NCI-H446 (cell line): ENCODE results near the gene ATP11A.
"Not testable (repeated sequence)": the region's sequence is repeated elsewhere in the genome, so short reads cannot be mapped to it uniquely, and the experiment has no call there.

ENCODE experiments used
- DNase-seq, 2 experiments: peaks; one replicate each; lab custom pipeline; 2025; lab: John Stamatoyannopoulos, UW

Gene ATP11A

DNA sequence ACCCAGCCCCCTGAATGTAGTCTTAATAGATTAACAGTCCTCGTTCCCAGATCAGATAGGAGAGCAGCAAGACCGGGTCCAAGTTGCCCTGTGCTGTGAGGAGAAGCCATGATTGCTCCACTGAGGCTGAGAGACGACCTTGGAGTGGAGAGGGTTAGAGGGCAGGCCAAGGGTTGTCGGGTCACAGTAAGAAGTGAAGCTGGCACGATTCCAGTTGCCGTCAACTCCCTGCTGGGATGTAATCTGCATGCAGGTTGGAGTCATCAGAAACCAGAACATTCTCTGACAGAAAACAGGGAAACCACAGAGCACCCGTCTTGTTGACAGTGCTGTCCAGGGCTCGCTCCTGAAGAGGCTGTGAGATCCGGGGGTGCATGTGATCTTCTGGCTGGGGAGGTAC lies 19.0 kb upstream of the ATP11A start:
- no peak for DNase-seq

DNA sequence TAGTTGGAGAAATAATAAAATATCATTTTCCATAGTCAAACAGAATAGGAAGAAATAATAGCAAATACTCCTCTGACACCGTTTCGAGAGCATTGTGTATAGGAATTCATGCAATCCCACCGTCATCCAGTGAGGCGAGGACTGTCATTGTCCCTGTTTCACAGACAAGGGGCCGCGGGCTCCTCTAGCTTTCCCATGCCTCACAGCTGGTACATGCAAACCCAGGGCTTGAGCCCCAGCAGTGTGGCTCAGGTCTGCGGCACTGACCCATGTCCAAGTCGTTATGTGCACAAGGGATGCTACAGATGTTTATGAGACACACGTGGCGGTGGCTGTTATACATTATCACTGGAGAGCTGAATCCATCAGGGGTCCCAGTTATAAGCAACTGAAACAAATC lies 18.5 kb upstream of the ATP11A start:
- DNase-seq = no peak

DNA sequence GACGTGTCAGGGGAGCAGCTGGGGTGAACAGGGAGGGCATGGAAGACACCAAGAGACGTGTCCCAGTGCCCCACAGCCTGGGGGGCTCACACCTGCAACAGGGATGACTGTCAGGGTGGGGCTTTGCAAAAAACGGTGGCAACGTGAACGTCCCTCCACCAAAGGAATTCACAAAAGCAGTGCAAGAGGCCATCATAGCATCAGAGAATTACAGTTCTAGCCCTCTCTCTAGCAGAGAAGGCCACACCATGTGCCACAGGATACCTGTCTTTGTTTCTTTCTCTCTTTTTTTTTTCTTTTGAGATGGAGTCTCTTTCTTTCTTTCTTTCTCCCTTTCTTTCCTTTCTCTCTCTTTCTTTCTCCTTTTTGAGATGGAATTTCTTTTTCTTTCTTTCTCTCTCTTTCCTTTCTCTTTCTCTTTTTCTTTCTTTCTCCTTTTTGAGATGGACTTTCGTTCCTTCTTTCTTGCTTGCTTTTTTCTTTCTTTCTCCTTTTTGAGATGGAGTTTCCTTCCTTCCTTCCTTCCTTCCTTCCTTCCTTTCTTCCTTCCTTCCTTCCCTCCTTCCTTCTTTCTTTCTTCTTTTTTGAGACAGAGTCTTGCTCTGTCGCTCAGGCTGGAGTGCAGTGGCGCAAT lies 17.1 kb upstream of the ATP11A start:
- DNase-seq = no peak

DNA sequence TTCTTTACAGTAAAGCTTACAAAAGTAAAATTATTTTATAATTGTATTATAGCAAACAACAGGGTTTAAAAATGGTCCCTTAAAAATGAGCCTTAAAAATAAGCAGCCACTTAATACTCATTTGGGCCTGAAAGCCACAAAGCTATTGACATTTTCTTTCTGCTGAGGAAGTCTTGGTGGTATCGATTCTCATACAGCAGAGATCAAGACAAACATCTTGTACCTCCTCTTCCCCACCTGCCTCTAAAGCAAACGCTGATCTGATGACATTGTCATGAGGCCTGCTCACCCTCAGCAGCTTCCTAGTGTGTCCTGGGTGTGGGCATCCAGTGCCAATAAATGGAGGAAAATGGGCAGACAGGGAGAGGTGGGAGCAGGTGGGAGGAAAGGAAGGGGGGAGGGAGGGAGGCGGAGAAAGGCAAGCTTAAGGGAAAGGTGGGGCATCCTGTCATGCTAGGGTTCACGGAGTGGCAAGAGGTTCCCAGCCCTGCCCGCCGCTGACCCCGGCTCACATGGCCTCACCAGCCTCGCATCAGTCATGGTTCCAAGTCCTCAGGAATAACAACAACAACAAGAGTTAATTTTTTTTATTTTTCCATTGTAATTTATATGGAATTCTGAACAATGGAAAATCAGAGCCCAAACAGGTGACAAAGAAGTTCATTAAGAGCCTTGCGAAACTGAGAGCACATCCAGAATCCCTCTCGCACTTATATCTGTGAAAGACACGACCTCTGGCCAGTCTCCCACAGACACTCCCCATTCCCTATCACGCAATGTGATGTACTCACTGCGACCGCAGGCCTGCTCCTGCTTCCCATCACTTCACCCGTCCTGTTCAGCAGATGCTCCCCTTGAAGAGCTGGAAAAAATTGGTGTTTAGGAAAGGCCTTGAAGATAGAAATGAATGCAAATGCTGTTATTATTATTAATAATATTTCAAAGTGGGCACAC lies 15.1 kb upstream of the ATP11A start:
- DNase-seq = no peak

DNA sequence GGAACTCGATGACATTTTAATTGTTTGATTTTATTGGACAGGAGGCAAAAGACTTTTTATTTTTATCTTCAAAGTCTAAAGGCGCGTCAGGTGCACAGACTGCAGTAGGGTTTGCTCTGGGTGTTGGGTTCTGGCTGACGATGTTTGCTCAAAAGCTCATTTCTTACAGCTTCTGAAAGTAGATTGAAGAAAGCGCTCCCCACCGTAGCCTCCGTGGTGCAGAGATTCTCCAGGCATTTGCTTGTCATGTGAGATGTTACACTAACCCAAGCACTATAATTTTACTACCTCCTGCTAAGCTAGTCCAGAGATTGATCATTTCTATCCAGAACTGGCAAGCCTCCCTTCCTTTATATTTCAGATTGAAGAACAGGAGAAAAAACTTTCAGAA lies 14.5 kb upstream of the ATP11A start:
- no peak for DNase-seq

DNA sequence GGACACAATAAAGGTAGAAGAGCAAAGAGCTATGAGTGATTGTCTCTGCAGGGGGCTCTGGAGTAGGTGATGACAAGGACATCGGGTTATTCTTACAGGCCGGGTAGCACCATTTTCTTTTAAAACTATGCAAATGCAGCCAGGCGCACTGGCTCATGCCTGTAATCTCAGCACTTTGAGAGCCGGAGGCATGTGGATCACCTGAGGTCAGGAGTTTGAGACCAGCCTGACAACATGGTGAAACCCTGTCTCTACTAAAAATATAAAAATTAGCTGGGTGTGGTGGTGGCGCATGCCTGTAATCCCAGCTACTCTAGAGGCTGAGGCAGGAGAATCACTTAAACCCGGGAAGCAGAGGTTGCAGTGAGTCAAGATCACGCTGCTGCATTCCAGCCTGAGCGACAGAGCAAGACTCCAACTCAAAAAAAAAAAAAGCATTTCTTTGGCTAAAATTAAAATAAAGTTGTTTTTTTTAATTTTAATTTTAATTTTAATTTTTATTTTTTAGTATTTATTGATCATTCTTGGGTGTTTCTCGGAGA lies 12.3 kb upstream of the ATP11A start:
- not testable (repeated sequence) for DNase-seq

DNA sequence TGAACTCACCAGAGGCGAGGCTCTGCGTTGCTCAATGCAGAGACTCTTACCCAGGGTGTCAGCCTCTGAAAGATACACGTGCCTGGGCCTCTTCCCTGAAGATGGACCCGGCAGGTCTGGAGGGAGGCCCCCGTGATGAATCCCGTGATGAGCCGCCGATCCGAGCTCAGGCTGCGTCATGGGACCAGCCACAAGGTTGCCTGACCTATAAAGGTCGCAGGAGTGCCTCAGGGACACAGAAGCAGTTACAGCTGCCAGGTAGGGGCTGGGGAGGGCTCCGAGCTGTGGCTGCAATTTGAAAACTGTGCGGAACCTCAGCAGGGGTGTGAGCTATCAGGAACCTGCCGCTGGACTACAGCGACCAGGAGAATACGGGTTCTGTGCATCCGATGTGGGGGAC lies 10.5 kb upstream of the ATP11A start:
- DNase-seq = no peak

DNA sequence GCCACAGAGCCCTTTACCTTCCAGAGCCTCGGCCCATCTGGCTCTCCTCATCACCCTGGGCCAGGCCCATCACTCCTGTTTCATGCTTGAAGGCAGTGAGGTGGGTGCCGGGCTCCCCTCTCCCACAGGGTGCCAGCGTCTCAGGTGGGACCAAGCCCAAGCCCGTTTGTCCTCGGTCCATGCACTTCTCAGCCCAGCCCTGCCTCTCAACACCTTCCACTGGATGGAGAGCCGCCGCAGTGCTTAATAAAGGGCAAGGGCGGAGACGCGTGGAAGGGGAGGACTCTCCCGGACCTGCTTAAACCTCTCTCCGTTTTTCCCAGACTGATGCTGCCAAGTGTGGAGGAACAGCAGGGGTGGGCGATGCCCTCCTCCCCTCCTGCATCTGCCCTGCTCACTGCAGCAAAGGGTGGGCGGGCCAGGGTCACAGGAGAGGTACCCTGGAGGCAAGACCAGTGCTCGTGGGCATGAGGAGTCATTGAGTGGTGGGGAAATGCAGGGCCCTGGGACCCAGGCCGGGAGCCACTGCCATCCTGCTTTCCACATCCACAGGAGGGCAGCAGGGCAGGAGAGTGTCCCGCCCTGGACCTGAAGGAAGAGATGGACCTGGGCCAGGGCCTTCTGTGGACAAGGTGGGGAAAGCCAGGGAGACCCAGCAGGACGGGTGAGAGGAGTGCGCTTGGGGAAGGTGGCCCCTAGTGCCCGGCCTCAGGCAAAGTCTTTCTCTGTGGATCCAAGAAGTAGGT lies 9.7 kb upstream of the ATP11A start:
- no peak for DNase-seq

DNA sequence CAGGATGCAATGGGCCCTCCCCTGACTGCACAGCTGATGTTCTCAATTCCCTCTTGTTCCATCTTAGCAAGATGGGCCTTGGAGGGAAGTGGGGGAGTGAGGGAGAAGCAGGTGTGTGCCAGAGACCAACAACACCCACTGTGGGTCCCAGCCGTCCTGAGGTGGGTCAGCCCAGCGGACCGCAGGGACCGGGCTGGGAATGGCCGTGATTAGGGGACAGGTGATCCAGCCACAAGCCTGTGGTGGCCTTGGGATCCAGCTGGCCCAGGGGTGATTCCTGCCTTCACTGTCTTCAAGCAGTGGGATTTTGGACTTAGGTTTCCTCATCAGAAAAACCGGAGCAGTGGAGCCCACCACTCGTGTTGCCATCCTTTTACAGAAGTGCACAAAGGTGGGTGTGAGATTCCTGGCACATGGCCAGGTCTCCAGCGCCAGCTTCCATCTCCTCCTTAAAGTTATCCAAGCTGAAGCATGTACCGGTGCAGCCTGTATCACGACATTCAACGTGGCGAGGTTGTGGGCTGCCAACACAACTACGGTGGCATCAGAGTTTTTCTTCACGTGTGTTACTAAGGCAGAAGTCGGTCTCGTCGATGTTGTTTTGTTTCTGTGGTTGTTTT lies 9.0 kb upstream of the ATP11A start:
- DNase-seq = no peak

DNA sequence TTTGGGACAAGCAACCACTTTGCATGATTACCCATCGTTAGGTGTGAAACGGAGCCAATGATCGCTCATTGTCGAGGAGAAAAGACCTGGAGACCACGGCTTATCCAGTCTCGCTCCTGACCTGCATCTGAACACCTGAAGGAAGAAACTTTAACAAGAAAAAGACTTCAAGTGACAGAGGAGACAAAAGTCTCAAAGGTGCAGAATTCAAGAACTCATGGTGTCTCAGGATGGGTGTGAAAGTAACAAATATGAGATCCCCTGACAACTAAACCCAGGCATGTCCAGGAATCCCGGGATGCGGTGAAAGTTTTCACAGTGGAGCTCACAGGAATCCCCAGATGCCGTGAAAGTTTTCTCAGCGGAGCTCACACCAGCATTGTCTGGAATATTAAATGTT lies 6.3 kb upstream of the ATP11A start:
- DNase-seq = no peak

DNA sequence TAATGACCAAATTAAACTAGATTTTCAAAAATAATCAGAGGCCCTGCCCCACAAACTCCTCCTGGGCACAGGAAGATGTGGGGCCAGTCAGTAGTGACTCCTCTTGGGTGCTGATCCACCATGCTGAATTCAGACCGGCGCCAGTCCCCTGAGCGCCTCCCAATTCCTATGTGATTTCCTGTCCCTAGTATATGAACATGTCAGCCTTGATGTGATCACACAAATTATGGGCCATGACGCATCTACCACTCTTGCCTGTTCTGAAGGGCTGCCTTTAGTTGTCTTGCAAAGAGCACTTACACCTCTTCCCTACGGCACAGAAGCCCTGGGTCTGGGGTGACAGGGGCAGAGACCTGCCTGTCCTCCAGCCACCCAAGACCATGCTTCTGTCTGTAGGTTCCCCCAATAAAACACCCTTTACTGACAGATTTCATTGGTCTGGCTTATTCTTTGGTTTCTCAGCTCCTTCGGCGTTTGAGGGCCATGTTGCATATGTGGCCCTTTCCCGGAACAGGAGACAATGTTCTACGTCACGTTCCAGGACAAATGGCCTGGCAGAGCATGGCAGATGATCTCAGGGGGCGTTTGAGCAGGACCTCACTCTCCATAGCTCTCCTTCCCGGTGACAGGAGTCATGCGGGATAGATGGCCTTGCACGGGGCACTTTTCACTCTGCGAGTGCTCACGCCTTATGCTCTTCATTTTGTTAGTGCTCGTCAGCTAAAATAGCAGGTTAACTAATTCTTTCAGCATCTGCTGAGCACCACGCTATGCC lies 5.6 kb upstream of the ATP11A start:
- DNase-seq = no peak

DNA sequence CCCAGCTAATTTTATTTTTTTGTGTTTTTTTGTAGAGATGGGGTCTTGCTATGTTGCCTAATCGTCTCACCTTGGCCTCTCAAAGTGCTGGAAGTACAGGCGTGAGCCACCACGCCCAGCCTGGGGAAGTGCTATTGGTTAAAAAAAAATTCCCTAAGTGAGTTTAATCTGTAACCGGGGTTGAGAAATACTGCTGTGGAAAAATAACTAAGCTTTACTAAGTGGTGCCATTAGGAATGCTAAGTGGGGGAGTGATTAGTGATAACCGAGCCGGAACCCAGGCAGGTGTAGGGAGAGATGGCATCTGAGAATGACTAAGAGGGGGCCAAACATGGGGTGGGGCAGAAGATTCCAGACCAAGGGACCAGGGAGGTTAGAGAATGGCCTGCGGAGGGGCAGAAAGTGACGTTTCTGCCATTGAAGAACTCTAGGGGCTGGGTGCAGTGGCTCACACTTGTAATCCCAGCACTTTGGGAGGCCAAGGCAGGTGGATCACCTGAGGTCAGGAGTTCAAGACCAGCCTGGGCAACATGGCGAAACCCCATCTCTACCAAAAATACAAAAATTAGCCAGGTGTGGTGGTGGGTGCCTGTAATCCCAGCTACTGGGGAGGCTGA lies 4.5 kb upstream of the ATP11A start:
- not testable (repeated sequence) for DNase-seq

DNA sequence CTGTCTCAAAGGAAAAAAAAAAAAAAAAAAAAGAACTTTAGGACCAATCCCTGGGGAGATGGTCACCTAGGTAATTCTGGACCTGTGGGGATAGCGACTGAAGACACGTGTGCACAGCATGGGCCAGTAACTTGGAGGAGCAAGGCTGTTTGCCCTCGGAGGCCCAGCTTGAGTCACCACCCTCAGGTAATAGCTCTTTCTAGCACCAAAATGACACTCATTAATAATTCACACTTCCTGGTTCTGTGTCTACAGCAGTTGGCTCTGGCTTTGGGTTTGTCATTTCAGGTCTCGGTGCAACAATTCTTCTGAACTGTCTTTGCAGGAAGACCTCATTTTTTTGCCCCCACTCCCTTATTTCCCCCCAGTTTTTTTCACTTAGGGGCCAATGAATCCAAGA lies 3.9 kb upstream of the ATP11A start:
- no peak for DNase-seq

DNA sequence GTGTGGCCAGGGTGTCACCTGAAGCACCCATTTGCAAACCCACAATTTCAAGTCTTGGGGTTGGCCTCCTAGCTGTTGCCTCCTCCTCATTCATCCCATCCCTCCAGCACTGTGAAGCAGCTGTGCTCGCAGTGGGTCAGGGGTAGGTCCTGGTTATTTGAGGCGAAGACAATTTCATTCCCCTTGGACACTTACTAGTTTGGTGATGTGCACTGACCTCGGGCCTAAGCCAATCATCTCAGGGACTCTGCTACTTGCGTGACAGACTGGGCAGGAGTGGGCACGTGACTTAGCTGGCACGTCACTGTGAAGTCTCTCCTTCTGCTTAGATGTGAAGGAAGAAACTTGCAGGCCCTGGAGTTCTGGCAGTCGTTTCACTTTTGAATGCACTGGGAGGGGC lies 3.5 kb upstream of the ATP11A start:
- DNase-seq = no peak

DNA sequence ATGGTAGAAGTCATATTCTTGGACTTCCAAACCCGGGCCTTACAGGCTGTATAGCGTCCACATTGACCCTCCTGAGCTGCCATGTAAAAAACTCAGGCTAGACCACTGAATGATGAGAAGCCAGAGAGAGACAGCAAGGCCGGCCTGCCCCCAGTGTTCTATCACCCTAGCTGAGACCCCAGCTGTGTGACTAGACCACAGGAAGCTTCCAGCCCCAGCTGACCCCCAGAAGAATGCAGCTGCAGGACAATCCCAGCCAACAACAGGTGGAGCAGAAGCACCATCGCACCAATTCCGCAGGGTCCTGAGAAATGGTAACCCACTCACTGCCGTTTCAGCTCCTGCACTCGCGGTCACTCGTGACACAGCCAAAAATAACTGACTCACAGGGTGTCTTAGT lies 2.9 kb upstream of the ATP11A start:
- DNase-seq = no peak

DNA sequence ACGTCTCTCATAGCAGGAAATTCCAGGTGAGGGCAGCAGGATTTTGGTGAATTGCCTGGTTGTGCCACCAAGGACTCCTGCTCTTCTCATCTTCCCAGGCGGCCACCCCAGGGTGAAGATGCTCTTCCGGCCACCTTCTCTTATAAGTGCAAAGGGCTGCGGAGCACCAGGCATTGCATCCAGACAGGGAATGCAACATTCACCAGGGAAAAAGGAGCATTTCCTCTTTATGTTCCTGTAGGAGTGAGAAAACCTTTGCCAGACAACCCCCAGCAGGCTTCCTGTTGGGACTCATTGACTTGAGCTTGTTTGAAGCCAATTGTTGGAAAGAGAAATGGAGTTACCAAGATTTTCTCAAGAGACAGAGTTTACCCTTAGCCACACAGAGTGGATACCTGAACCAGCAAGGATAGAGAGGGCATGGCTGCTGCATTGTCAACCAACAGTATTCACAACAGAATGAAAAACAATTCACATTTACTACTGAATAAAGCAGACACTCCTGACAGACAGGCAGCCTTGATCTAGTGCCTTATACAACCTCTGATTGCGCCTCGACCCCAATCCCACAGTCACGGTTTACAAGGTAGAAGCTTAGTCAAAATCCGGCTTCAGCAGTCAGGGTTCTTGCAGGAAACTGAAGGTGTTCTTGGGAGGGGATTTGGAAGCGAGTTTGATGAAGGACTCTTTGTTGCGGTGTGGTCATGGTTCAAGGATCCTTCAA lies 1.8 kb upstream of the ATP11A start:
- no peak for DNase-seq

DNA sequence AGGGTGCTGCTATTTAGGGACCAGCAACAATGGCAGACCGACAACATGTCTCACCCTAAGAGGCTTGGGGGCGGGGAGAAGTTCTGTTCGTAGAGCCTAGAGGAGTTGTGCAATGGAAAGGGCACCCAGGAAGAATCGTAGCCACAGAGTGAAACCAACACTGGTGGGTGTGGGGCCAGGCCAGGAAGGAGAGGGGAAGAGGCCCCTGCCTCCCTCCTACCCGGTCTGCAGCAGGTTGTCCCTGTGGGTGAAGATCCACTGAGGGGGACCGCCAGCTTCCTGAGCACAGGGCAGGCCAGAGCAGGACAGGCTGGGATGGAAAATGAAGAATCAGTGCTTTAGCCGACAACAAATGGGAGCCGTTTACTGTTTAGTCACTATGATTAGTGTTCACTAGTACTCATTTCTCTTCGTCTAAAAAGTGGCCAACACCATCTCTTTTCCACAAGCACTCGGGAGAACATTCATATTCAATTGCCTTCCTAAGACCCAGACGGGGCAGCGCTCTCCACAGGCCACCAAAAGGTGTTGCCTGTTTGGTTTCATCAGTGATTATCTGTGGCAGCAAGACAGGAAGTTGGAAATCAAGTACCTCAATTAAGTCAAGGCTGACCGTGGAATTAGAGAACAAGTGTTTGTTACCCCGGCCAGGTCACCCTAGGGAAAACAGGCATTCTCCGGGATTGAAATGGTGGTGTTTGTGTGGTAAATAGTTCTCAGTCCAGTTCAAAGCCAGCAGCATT lies 1.1 kb upstream of the ATP11A start:
- no peak for DNase-seq

DNA sequence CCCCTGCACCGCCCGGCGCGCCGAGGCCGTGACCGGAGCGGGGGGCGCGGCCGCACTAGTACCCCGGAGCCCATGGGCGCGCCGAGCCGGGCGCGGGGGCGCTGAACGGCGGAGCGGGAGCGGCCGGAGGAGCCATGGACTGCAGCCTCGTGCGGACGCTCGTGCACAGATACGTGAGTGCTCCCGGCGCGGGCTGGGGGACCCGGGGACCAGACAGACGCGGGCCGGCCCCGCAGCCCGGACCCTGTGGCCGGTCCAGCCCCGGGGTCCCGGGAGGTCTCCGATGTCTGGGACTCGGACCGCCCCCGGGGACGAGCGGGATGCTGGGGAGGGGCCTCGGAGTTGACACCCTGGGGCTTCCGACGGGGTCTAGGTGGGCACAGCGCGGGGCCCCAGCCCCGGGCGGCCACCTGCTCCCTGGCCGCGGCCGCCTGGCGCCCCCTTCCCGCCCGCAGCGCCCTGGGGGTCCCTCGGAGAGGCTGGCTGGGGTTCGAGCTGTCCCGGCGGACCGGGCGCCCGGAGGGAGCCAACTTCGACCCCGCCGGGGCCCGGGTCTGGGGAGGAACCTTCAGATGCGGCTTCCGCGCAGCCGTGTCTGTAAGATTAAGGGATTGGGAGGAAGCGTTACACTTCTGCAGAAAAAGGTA lies 568 bp downstream of the ATP11A start:
- DNase-seq = no peak

DNA sequence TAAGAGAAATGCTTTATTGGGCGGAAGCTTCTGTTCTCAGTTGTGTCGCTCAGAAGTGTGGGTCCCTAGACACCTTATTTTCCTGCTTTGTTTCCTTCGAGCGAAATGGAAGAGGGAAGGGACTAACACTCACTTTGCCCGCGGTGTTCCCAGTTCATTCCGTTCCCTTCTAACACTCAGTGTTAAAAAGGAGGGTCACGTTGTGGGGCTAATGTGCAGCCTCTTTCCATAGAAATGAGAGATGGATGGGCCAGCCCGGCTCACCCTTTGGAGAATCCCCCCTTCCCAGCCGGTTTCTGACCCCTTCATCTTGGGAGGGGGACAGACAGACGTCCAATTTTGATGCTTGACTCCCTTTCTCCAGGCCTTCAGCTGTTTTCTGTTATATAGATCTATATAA lies 2.3 kb downstream of the ATP11A start:
- DNase-seq = no peak
